Islet precursor cell (in vitro differentiated cells): ENCODE data around the gene DOCK7.
"Not testable (repeated sequence)": the region's sequence is repeated elsewhere in the genome, so short reads cannot be mapped to it uniquely, and the experiment has no call there.

ENCODE experiments used
- DNase-seq: peaks from one replicate; pipeline ENCODE4 v3.0.0-alpha.2; 2018

The DOCK7 gene

GRCh38 chr1:62693123-62693522 lies 4.9 kb upstream of the DOCK7 start:
- DNase-seq = no peak

GRCh38 chr1:62691062-62691844 lies 3.1 kb upstream of the DOCK7 start:
- DNase-seq = no peak

- no peak for DNase-seq
These were observed 1.3 kb upstream of the DOCK7 start for GRCh38 chr1:62689524-62689923.

GRCh38 chr1:62688687-62689085 lies 500 bp upstream of the DOCK7 start:
- DNase-seq = no peak

GRCh38 chr1:62687421-62687902 lies 724 bp downstream of the DOCK7 start:
- DNase-seq = peak; percentile 68

GRCh38 chr1:62686822-62687221 lies 1.4 kb downstream of the DOCK7 start:
- no peak for DNase-seq

- DNase-seq = no peak
These were observed 2.7 kb downstream of the DOCK7 start for GRCh38 chr1:62685431-62685859.

- no peak for DNase-seq
These were observed 5.7 kb downstream of the DOCK7 start for GRCh38 chr1:62682531-62682930.

- DNase-seq = not testable (repeated sequence)
These were observed 7.2 kb downstream of the DOCK7 start for GRCh38 chr1:62680992-62681391.

GRCh38 chr1:62677822-62678221 lies 10.4 kb downstream of the DOCK7 start:
- DNase-seq = not testable (repeated sequence)

GRCh38 chr1:62676611-62677356 lies 11.4 kb downstream of the DOCK7 start:
- DNase-seq = no peak

- DNase-seq = no peak
These were observed 14.6 kb downstream of the DOCK7 start for GRCh38 chr1:62673629-62674028.

GRCh38 chr1:62672029-62672428 lies 16.2 kb downstream of the DOCK7 start:
- no peak for DNase-seq

GRCh38 chr1:62654744-62655143 lies 33.4 kb downstream of the DOCK7 start:
- DNase-seq = no peak

GRCh38 chr1:62652387-62652786 lies 35.8 kb downstream of the DOCK7 start:
- no peak for DNase-seq

GRCh38 chr1:62643283-62643682 lies 44.9 kb downstream of the DOCK7 start:
- DNase-seq = no peak

GRCh38 chr1:62637392-62638105 lies 50.6 kb downstream of the DOCK7 start:
- DNase-seq = no peak

GRCh38 chr1:62628506-62628905 lies 59.7 kb downstream of the DOCK7 start:
- no peak for DNase-seq

- no peak for DNase-seq
These were observed 62.8 kb downstream of the DOCK7 start for GRCh38 chr1:62625415-62625814.

- DNase-seq = peak; percentile 82
These were observed 66.3 kb downstream of the DOCK7 start for GRCh38 chr1:62621907-62622306.

- DNase-seq = no peak
These were observed 74.3 kb downstream of the DOCK7 start for GRCh38 chr1:62613890-62614289.

- no peak for DNase-seq
These were observed 74.9 kb downstream of the DOCK7 start for GRCh38 chr1:62613325-62613727.

GRCh38 chr1:62612770-62613169 lies 75.4 kb downstream of the DOCK7 start:
- DNase-seq = no peak
